Suppressor macrophage treated with lipopolysaccharide for 4 hours (primary cell): Measurements from ENCODE around the gene EMB.
"Not testable (repeated sequence)": the region's sequence is repeated elsewhere in the genome, so short reads cannot be mapped to it uniquely, and the experiment has no call there.

Experiments used
- DNase-seq: peaks from one replicate; pipeline ENCODE4 v3.0.0-alpha.2; 2020

EMB gene

GRCh38 chr5:50440651-50441492, at the start of gene EMB:
TSS of gene EMB (minus strand) at chr5:50441288. CDS start at chr5:50441151, 137 bp downstream.
- DNase-seq, result peak; percentile 60

DNA sequence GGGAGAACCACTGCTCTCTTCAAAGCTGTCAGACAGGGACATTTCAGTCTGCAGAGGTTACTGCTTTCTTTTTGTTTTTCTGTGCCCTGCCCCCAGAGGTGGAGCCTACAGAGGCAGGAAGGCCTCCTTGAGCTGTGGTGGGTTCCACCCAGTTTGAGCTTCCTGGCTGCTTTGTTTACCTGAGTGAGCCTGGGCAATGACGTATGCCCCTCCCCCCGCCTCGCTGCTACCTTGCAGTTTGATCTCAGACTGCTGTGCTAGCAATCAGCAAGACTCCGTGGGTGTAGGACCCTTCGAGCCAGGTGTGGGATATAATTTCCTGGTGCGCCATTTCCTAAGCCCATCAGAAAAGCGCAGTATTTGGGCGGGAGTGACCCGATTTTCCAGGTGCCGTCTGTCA, 48.4 kb upstream of the EMB start:
- not testable (repeated sequence) for DNase-seq

DNA sequence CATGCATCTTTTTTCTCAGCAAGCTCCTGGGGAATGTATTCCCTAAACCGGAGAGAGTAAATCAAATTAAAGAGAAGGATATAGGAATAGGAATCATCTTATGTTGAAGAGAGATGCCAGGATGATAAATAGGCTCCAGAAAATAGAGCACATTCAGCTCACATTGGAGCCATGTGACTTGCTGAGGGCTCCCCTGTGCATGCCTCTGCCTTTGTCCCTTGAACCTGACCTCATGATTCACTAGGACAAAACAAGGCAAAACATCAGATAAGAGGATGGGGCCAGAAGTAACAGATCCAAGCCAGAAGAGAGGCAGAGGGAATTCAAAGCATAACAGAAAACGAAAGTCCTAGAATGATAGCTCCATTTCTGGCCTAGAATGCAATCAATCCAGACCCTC, 37.7 kb upstream of the EMB start:
- DNase-seq, result not testable (repeated sequence)

- DNase-seq, result no peak
Observed at GRCh38 chr5:50476549-50476948, 35.5 kb upstream of the EMB start.

- not testable (repeated sequence) for DNase-seq
Observed at GRCh38 chr5:50465015-50465414, 23.9 kb upstream of the EMB start.

- DNase-seq, result no peak
Observed at GRCh38 chr5:50463726-50464125, 22.6 kb upstream of the EMB start.

DNA sequence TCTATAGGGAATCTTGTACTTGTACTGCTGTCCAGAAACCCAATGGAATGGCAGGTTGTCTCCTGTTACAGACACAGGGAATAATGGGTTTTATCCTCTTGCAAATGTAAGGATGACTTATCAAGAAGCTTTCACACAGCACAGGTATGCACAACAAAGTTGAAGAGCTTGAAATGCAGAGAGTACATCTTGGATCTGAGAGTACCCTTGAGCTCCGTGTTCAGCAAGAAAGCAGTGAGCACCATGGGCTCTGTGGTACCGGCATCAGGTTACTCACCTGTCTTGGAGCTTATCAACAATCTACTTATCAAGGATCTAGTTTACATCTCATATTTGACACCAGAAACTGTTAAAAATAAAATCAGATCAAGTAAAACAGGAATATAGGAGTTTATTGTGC, 22.0 kb upstream of the EMB start:
- no peak for DNase-seq

DNA sequence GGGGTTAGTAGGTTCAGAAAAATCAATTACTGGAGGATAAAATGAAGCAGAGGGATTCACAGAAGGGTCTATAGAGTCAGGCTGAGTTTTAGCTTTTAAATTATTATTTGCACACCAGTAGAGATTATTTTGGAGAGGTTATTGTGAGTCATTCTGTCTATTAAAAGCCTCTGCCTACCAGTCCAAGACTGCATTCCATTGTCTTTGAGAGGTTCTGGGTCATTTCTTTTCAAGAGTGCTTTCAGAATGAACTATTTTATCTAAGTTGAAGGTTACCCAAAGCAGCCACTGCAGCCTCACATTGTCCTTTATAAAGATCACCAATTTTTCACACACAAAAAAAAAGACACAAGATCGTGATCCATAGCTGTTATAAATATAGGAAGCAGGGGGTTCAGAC, 21.5 kb upstream of the EMB start:
- DNase-seq, result not testable (repeated sequence)

DNA sequence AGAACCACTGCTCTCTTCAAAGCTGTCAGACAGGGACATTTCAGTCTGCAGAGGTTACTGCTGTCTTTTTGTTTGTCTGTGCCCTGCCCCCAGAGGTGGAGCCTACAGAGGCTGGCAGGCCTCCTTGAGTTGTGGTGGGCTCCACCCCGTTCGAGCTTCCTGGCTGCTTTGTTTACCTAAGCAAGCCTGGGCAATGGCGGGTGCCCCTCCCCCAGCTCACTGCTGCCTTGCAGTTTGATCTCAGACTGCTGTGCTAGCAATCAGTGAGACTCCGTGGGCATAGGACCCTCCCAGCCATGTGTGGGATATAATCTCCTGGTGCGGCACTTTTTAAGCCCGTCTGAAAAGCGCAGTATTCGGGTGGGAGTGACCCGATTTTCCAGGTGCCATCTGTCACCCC, 17.3 kb upstream of the EMB start:
- not testable (repeated sequence) for DNase-seq

DNA sequence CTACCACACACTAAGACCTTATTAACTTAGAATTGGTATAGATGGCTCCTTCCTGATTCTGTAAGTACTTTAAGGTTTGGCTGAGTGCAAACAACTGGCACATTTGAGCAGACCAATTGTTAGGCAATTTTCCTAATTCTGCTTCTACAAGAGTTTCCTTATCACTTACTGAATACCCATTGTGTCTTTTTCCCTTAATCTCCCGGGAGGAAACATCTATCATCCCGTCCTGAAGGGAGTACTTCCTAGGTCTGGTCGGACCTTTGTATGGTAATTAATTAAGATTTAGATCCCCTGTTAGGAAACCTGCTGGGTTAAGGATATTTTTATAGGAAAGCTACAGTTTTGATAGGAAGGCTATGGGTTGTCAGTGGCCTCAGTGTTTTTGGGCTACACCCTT, 8.2 kb upstream of the EMB start:
- DNase-seq, result not testable (repeated sequence)

DNA sequence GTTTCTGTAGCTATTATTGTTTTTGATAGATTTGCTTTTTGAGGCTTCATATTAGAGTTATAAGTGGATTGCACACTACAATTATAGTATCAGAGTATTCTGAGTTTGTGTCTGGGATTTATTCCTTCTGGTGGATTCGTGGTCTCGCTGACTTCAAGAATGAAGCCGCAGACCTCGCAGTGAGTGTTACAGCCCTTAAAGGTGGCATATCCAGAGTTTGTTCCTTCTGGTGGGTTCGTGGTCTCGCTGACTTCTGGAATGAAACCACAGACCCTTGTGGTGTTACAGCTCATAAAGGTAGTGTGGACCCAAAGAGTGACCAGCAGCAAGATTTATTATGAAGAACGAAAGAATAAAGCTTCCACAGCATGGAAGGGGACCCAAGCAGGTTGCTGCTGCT, 6.9 kb upstream of the EMB start:
- no peak for DNase-seq

GRCh38 chr5:50447228-50447627, 6.1 kb upstream of the EMB start:
- no peak for DNase-seq

DNA sequence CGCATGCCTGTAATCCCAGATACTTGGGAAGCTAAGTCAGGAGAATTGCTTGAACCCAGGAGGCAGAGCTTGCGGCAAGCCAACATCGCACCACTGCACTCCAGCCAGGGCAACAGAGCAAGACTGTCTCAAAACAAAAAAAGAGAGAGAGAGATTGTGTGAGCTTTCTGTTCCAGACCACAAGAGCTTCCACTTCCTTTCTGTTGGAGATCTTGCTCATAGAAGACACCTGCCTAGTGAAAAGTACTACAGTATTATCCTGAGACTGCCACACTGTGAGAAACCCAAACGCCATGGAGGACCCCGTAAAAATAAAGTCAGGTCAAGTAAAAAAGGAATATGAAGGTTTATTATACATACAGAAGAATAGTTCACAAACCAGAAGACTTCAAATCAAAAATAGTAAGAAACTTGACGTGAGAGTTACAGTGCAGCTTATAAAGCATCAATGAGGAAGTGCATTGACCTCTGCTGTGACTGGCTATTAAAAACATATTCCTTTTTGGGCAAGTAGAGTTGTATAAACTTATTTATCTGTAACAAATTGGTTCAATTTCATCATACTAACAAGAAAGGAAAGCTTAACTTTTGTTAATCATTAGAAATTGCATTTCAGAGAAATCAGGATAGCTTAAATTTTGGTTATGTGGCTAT, 4.3 kb upstream of the EMB start:
- no peak for DNase-seq

DNA sequence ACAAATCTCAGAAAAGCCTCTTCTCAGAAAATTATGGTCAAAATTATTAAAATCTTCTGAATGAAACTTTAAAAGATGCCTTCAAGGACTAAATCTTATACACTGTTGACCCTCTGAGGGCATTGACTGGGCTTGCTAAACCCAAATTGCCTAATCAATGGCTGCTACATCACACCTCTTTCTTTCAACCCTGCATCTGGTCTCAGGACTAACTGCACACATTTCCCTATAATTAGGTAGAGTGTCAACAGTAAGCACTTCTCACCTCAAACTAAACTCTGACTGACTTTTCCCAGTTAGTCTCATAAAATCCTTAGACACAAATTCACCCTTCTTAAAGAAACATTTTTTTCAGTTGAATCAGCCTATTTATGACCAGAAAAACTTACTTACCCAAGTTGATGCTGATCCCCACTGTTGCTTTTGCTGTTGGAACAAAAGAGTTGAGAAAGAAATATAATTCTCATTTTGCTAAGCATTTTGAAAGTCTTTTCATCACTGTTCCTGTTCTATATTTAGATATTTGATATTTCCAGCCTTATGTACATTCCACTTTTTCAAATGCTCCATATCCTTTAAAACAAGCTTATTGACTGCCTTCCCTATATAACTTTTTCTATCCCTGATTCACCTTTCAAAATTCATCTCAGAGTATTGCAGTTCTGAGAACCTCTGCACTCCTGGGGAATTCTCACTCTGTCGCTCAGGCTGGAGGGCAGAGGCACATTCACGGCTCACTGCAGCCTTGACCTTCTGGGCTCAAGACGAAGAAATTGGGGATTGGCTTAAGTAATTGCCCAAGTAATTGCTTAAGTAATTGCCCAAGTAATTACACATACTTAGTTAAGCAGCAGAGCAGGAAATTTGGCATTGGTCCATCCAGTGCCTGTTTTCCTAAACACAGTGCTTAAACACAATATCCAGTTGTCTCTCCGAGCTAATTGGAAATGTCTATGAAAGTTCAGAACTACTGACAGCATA, 1.8 kb upstream of the EMB start:
- DNase-seq, result not testable (repeated sequence)

DNA sequence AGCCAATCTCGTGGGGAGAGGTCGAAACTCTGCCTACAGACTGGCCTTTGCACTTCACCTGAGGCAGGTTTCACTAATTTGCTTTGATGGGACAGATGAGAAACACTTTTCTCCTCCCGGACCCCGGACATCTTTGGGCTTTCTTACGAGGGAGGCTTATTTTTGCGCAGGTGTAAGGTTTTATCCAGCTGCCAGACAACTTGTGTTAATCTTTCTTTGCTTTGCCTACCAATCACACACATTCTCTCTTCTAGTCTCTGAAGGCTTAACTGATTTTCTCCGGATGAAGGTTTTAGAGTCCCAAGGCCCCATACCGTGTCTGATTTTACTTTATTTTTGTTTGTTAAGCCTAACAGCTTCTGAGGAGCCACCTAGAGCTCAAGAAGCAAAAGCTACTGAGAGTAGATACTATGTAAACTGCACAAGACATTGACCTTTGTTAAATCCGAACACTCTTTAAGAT, 436 bp upstream of the EMB start:
- DNase-seq, result no peak

GRCh38 chr5:50439221-50439620, 1.9 kb downstream of the EMB start:
- no peak for DNase-seq

GRCh38 chr5:50438060-50438459, 3.0 kb downstream of the EMB start:
- peak; percentile 44 for DNase-seq

- no peak for DNase-seq
Observed at GRCh38 chr5:50435168-50435567, 5.9 kb downstream of the EMB start.

DNA sequence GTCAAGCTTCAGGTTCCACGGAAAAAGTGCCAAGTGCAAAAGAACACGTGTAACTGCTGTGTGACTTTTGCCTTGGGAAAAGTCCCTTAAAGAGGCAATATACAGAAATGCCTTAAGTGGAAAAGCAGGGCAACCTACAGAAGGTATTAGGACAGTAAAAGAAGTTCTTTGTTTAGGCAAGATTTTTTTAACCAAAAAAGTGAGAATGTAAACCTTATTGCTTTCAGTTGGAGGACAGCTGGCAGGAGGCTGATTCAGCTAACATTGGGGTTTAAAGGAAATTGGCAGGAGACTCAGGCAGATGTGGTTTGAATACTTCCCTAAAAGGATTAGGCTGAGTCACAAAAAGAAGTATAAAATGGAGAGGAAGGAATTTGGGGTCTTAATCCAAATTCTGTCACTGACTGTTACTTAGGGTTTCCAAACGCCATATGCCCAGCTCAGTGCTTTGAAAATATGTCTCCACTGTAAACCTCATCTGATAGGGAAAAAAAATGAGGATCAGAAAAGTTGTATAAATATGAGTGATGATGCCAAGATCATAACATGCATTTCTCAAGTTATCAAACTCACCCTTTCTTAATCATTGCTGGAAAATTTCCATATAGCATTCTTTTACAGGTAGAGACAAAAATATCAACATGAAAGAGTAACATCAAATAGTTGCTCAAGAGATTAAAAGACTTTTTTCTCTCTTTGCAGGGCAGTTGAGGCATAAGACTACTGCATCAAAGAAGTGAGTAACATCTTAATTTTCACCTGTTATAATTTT, 9.8 kb downstream of the EMB start:
- not testable (repeated sequence) for DNase-seq

GRCh38 chr5:50423100-50423799, 17.8 kb downstream of the EMB start:
- DNase-seq, result not testable (repeated sequence)

DNA sequence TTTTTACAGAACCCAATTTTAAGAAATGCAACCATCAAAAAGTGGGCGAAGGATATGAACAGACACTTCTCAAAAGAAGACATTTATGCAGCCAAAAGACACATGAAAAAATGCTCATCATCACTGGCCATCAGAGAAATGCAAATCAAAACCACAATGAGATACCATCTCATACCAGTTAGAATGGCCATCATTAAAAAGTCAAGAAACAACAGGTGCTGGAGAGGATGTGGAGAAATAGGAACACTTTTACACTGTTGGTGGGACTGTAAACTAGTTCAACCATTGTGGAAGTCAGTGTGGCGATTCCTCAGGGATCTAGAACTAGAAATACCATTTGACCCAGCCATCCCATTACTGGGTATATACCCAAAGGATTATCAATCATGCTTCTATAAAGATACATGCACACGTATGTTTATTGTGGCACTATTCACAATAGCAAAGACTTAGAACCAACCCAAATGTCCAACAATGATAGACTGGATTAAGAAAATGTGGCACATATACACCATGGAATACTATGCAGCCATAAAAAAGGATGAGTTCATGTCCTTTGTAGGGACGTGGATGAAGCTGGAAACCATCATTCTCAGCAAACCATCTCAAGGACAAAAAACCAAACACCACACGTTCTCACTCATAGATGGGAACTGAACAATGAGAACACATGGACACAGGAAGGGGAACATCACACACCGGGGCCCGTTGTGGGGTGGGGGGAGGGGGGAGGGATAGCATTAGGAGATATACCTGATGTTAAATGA, 19.7 kb downstream of the EMB start:
- not testable (repeated sequence) for DNase-seq
